SJSA1 (cell line): ENCODE data around the gene KCNC3. TPM values are rescaled to one million over a fixed set of nuclear protein-coding genes. Genes with fewer than 3 reads are reported as not detected.

ENCODE experiments used
- DNase-seq, 2 experiments: peaks; one replicate each; pipeline ENCODE4 v3.0.0-alpha.2; 2015 to 2020; ENCODE audit warnings: low spot score in 2 of 2, low read depth in 1 of 2
- H3K27ac ChIP-seq: fragments of 250-450 bp; sonication (Bioruptor Pico); 2 replicates; pipeline ENCODE4 v1.5.1; 2020; ENCODE audit warnings: mild to moderate bottlenecking, moderate library complexity
- H3K27me3 ChIP-seq: fragments of 250-450 bp; sonication (Bioruptor Pico); replicated peaks from 2 replicates; pipeline ENCODE4 v1.5.1; 2020; ENCODE audit warnings: mild to moderate bottlenecking, moderate library complexity
- H3K36me3 ChIP-seq: fragments of 250-450 bp; sonication (Bioruptor Pico); 2 replicates; pipeline ENCODE4 v1.5.1; 2020; ENCODE audit warnings: mild to moderate bottlenecking
- H3K4me1 ChIP-seq: fragments of 250-450 bp; sonication (Bioruptor Pico); replicated peaks from 2 replicates; pipeline ENCODE4 v1.6.1; 2021; ENCODE audit warnings: mild to moderate bottlenecking
- H3K4me3 ChIP-seq: fragments of 250-450 bp; sonication (Bioruptor Pico); 2 replicates; pipeline ENCODE4 v1.5.1; 2020; ENCODE audit warnings: mild to moderate bottlenecking
- H3K9me3 ChIP-seq: fragments of 250-450 bp; sonication (Bioruptor Pico); replicated peaks from 2 replicates; pipeline ENCODE4 v1.5.1; 2020; ENCODE audit warnings: mild to moderate bottlenecking
- total RNA-seq: library from RNA; depleted of rRNA; stranded (reverse); fragments of >200 nt; shearing (Covaris generic); gene quantifications from 2 replicates; pipeline ENCODE4 v1.2.3, GENCODE V29; 2014

Gene KCNC3
- total RNA-seq, 1 experiment from 2014 or later: not detected

- no peaks in the 10 kb centered on the region for H3K36me3 ChIP-seq
- H3K4me1 ChIP-seq: peaks cover 18% of the 10 kb centered on the region
- no peaks in the 10 kb centered on the region; the same call in 1 of the 2 replicates for H3K9me3 ChIP-seq
- no peak overlapping the region for H3K27ac ChIP-seq
- peaks cover 3% of the 10 kb centered on the region for H3K27me3 ChIP-seq
- H3K4me3 ChIP-seq: no peak overlapping the region
- DNase-seq: peak in 1 of 2 experiments; percentile 72
These were observed 28.2 kb downstream of the KCNC3 start for GRCh38 chr19:50300814-50301606.

GRCh38 chr19:50300051-50300450, 29.1 kb downstream of the KCNC3 start:
- Histone ChIP-seq H3K27ac (no peak overlapping the region), H3K4me3 (no peak overlapping the region), H3K36me3 (no peaks in the 10 kb centered on the region), H3K4me1 (peaks cover 18% of the 10 kb centered on the region), H3K9me3 (no peaks in the 10 kb centered on the region; the same call in 1 of the 2 replicates), H3K27me3 (peaks cover 3% of the 10 kb centered on the region; the same call in 1 of the 2 replicates)
- no peak for DNase-seq

DNA sequence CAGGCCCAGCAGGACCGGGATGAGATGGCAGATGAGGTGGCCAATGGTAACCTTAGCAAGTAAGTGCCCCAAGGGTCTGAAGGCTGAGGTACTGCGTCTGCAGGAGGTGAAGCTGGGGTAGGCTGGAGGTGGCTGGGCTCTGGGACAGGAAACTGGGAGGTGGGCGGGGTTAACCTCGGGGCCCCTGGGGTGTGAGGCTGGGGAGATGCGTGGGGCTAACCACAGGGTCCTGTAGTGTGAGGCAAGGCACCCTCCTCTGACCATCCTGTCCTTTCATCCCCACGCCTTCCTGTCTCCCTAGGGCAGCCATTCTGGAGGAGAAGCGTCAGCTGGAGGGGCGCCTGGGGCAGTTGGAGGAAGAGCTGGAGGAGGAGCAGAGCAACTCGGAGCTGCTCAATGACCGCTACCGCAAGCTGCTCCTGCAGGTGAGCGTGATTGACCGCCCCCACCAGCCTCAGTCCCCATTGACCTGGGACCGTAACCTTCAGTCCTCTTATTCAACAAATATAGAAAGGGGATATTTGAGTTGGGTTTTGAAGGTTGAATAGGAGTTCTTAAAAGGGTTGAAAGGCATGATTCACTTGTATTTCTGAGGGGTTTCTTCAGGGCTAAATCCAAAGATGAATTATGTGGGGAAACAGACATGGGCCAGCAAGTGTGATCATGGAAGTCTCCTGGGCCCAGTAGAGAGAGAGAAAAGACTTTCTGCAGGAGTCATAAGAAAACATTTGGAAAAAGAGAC, 35.7 kb downstream of the KCNC3 start:
- no peak for DNase-seq
- H3K4me1 ChIP-seq: no peaks in the 10 kb centered on the region
- no peaks in the 10 kb centered on the region for H3K9me3 ChIP-seq
- H3K36me3 ChIP-seq: no peaks in the 10 kb centered on the region
- no peaks in the 10 kb centered on the region for H3K27me3 ChIP-seq
- no peak overlapping the region for H3K4me3 ChIP-seq
- no peak overlapping the region for H3K27ac ChIP-seq

- Histone ChIP-seq H3K36me3 (no peaks in the 10 kb centered on the region), H3K27me3 (no peaks in the 10 kb centered on the region), H3K4me3 (no peak overlapping the region), H3K4me1 (no peaks in the 10 kb centered on the region), H3K9me3 (no peaks in the 10 kb centered on the region), H3K27ac (no peak overlapping the region)
- no peak for DNase-seq
These were observed 36.9 kb downstream of the KCNC3 start for GRCh38 chr19:50292216-50292827.

DNA sequence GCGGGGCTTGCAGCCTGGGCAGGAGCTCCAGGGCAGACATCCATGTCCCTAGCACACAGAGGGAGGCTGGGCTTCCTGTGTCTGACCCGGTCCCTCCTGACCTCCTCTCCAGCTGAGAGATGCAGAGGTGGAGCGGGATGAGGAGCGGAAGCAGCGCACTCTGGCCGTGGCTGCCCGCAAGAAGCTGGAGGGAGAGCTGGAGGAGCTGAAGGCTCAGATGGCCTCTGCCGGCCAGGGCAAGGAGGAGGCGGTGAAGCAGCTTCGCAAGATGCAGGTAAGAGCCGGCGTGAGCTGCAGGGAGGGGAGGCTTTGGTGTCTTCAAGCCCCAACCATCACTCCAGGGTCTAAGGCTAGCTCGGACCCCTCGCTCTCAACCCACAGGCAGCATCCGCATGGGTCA, 38.4 kb downstream of the KCNC3 start:
- no peaks in the 10 kb centered on the region for H3K4me1 ChIP-seq
- DNase-seq: no peak
- H3K27me3 ChIP-seq: no peaks in the 10 kb centered on the region
- H3K27ac ChIP-seq: no peak overlapping the region
- H3K4me3 ChIP-seq: no peak overlapping the region
- H3K9me3 ChIP-seq: peaks cover 3% of the 10 kb centered on the region; the same call in 1 of the 2 replicates
- no peaks in the 10 kb centered on the region for H3K36me3 ChIP-seq

DNA sequence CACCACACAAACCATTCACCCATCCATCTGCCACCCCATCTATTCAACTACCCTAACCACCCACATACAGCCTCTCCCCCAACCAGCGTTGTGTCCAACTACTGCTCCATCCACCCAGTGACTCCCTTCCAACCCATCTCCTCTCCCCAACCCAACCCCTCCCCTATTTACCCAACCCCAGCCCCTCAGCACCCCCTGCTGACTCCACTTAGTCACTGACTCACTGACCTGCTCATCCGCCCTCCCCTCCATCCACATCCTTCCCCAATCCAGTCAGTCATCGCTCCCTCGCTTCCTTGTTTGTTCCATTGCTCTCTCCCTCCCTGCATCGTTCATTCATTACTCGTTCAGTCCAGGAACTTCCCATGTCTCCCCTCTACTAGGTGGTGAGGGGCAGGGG, 39.2 kb downstream of the KCNC3 start:
- DNase-seq: no peak
- no peaks in the 10 kb centered on the region for H3K4me1 ChIP-seq
- no peak overlapping the region for H3K4me3 ChIP-seq
- no peak overlapping the region for H3K27ac ChIP-seq
- no peaks in the 10 kb centered on the region for H3K36me3 ChIP-seq
- H3K27me3 ChIP-seq: no peaks in the 10 kb centered on the region; the same call in 1 of the 2 replicates
- peaks cover 3% of the 10 kb centered on the region; the same call in 1 of the 2 replicates for H3K9me3 ChIP-seq

GRCh38 chr19:50288954-50289353, 40.2 kb downstream of the KCNC3 start:
- Histone ChIP-seq H3K9me3 (peaks cover 3% of the 10 kb centered on the region; the same call in 1 of the 2 replicates), H3K27ac (no peak overlapping the region), H3K27me3 (no peaks in the 10 kb centered on the region; the same call in 1 of the 2 replicates), H3K36me3 (no peaks in the 10 kb centered on the region), H3K4me3 (no peak overlapping the region), H3K4me1 (no peaks in the 10 kb centered on the region)
- DNase-seq: no peak

DNA sequence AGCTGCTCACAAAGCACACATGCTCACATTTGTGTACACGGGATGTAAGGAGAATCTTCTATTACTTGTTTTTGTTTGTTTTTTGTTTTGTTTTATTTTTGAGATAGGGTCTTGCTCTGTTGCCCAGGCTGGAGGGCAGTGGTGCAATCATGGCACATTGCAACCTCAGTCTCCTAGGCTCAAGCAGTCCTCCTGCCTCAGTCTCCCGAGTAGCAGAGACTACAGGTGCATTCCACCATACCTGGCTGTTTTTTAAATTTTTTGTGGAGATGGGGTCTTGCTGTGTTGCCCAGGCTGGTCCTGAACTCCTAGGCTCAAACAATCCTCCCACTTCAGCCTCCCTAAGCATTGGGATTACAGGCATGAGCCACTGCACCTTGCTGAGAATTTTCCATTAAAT, 41.8 kb downstream of the KCNC3 start:
- Histone ChIP-seq H3K36me3 (no peaks in the 10 kb centered on the region), H3K4me1 (no peaks in the 10 kb centered on the region), H3K9me3 (peaks cover 3% of the 10 kb centered on the region; the same call in 1 of the 2 replicates), H3K27ac (no peak overlapping the region), H3K4me3 (no peak overlapping the region), H3K27me3 (peaks cover under 1% of the 10 kb centered on the region)
- no peak for DNase-seq

- H3K4me1 ChIP-seq: no peaks in the 10 kb centered on the region
- H3K4me3 ChIP-seq: no peak overlapping the region
- peaks cover 3% of the 10 kb centered on the region; the same call in 1 of the 2 replicates for H3K9me3 ChIP-seq
- H3K36me3 ChIP-seq: no peaks in the 10 kb centered on the region
- DNase-seq: no peak
- no peak overlapping the region for H3K27ac ChIP-seq
- H3K27me3 ChIP-seq: peaks cover 6% of the 10 kb centered on the region
These were observed 42.7 kb downstream of the KCNC3 start for GRCh38 chr19:50286443-50286842.

- Histone ChIP-seq H3K27ac (no peak overlapping the region), H3K4me1 (no peaks in the 10 kb centered on the region), H3K27me3 (peaks cover 6% of the 10 kb centered on the region), H3K9me3 (peaks cover 3% of the 10 kb centered on the region; the same call in 1 of the 2 replicates), H3K4me3 (no peak overlapping the region), H3K36me3 (no peaks in the 10 kb centered on the region)
- no peak for DNase-seq
These were observed 43.3 kb downstream of the KCNC3 start for GRCh38 chr19:50285833-50286232.

GRCh38 chr19:50281491-50281890, 47.7 kb downstream of the KCNC3 start:
- Histone ChIP-seq H3K4me1 (no peaks in the 10 kb centered on the region), H3K4me3 (no peak overlapping the region), H3K36me3 (no peaks in the 10 kb centered on the region), H3K27ac (no peak overlapping the region), H3K9me3 (peaks cover 3% of the 10 kb centered on the region; the same call in 1 of the 2 replicates), H3K27me3 (peaks cover 9% of the 10 kb centered on the region)
- DNase-seq: no peak

DNA sequence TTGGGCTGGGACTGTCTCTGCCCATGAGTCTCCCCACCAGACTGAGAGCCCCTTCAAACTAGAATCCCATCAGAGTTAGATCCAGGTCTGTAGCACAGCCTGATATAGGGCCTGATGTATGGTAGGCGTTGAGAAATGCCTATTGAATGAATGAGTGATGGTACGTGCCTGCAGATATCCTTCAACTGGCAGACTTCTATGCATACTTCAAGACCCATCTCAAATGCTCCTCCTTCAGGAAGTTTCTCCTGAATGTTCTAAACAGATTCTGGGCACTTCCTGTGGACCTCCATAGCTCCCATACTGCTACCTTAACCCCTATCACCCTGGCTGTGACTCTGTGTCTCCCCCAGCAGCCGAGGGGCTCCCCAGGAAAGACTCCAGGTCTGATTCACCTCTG, 48.2 kb downstream of the KCNC3 start:
- H3K9me3 ChIP-seq: no peaks in the 10 kb centered on the region; the same call in 1 of the 2 replicates
- no peak overlapping the region for H3K4me3 ChIP-seq
- peaks cover 9% of the 10 kb centered on the region for H3K27me3 ChIP-seq
- H3K4me1 ChIP-seq: no peaks in the 10 kb centered on the region
- H3K36me3 ChIP-seq: no peaks in the 10 kb centered on the region
- H3K27ac ChIP-seq: no peak overlapping the region
- no peak for DNase-seq

DNA sequence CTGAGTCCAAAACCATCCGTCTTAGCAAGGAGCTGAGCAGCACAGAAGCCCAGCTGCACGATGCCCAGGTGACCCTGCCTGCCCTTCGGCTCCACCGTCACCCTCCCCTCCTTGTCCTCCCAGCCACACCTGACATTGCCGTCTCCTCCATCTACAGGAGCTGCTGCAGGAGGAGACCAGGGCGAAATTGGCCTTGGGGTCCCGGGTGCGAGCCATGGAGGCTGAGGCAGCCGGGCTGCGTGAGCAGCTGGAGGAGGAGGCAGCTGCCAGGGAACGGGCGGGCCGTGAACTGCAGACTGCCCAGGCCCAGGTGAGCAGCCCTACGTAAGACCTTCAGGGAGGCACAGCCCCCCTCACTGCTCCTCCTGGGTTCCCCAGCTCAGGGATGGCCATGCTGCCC, 49.1 kb downstream of the KCNC3 start:
- Histone ChIP-seq H3K4me3 (no peak overlapping the region), H3K36me3 (no peaks in the 10 kb centered on the region), H3K27me3 (peaks cover 9% of the 10 kb centered on the region), H3K27ac (no peak overlapping the region), H3K9me3 (no peaks in the 10 kb centered on the region; the same call in 1 of the 2 replicates), H3K4me1 (no peaks in the 10 kb centered on the region)
- DNase-seq: no peak
